Cardiac fibroblast (primary cell): ENCODE results near the gene KLHL29.
A peak's percentile ranks its signal among the peaks of the same experiment; 100 is the strongest.

Experiments
- DNase-seq, 2 donors: peaks; one replicate each; pipeline versions ENCODE4 v3.0.0 to v3.0.0-alpha.2; 2010; ENCODE audit warnings: low read depth in 2 of 2
- H3K4me3 ChIP-seq, 2 donors: replicated peaks in 1 of 2; 1 replicate in 1 of 2; 2 replicates in 1 of 2; pipeline ENCODE4 v1.5.1; 2011; ENCODE audit warnings: low read depth in 2 of 2, low read length in 2 of 2, mild to moderate bottlenecking in 2 of 2, moderate library complexity in 1 of 2
- CTCF ChIP-seq: IDR thresholded peaks from one replicate; pipeline ENCODE4 v1.5.1; 2011; ENCODE audit warnings: low read depth, mild to moderate bottlenecking, low read length, inconsistent platforms

KLHL29 gene

DNA sequence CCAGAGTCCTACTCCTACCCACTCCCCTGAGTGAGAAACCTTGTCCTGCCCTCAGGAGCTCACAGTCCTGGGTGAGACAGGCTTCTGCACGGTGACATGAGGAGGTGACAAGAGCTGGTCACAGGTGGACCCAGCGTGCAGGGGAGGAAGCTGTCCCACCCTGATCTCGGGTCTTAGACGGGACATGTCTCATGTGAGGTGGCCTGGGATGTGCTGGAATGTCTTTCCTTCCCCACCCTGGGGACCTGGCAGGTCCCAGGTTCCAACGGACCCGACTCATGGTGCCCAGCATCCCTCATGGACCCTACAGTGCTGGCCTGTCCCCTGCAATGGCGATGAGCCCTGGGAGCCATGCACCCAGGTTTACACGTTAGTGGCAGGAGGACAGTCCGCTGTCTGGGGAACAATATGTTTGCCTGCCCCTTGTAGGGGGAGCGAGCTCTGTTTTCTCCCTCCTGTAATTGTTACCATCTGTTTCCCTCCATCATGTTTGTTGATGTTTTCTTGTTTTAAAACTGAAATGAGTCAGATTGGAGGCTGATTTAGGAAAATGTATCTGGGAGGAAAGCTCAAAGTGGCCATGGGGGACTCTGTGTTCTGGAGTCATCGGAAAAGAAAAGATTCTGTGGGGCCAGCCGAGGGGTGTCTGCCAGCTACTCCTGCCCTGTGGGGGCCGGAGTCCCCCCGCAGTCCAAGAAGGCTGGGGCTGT lies 238.1 kb downstream of the KLHL29 start:
- TF ChIP-seq CTCF: no peak
- H3K4me3 ChIP-seq: no peak overlapping the region
- DNase-seq: no peak

DNA sequence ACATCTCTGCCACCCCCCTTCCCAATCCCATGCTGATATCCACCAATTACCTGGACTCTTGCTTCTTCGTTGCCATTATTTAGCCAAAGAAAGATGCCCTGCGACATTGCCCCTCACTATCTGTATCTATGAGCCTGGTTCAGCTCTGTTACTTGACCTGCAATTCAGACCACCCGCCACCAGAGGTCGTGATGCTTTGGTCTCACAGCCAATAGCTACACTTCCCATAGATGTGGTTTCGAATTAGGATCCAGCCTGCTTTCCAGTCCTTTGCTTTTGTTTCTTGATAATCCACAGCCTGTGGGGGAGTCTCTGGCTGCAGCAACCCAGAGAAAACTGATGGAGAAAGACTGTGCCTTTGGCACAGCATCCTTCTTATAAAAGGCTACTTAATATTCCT lies 239.4 kb downstream of the KLHL29 start:
- TF ChIP-seq CTCF: peak; percentile 55
- DNase-seq: peak in 1 of 2 donors; percentile 25
- H3K4me3 ChIP-seq: no peak overlapping the region

- TF ChIP-seq CTCF: no peak
- no peak overlapping the region for H3K4me3 ChIP-seq
- DNase-seq: no peak
Measured at GRCh38 chr2:23624915-23625314, 239.9 kb downstream of the KLHL29 start.

- no peak overlapping the region for H3K4me3 ChIP-seq
- no peak for TF ChIP-seq CTCF
- no peak for DNase-seq
Measured at GRCh38 chr2:23625726-23626125, 240.7 kb downstream of the KLHL29 start.

DNA sequence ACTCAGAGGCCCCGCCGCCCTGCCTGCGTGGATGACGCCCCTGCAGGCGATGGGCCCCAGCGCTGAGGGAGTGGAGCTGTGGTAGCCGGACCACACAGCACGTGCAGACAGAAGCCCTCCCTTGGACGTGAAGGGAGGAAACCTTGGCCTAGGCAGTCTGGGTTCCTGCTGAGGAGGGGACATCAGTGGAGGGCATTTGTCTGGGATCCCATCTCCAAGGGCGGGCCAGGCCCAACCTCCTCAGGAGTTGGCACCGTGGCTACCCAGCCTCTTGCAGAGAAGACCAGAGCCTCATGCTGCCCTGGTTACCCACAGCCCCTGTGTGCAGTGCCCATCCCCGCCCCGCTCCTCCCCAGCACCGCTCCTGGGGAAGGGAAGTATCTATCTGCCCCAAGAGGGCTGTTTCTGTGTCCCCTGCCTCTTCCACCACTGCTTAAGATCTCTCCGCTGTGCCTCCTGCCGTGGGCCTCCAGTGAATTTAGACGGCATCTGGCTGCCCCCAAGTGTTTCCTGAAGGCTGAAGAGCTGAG lies 241.8 kb downstream of the KLHL29 start:
- DNase-seq: no peak
- TF ChIP-seq CTCF: no peak
- no peak overlapping the region for H3K4me3 ChIP-seq

- DNase-seq: no peak
- no peak for TF ChIP-seq CTCF
- H3K4me3 ChIP-seq: no peak overlapping the region
Measured at GRCh38 chr2:23627236-23628009, 242.4 kb downstream of the KLHL29 start.
